ENCODE results near the gene PCDHGA9.

The PCDHGA9 gene

GRCh38 chr5:141356133-141356532, 46.4 kb upstream of the PCDHGA9 start:
- no peak overlapping the region for H3K4me2 ChIP-seq (ENCODE audit: low read depth, low read length)
- H3K4me3 ChIP-seq (ENCODE audit: low read length): no peak overlapping the region
- no peak overlapping the region for H3K9ac ChIP-seq (ENCODE audit: low read length)
- H3K27ac ChIP-seq (ENCODE audit: low read length): no peak overlapping the region
- no peaks in the 10 kb centered on the region for H3K36me3 ChIP-seq (replicated peaks; ENCODE audit: insufficient read depth, low read length)
- H3F3A ChIP-seq (ENCODE audit: insufficient read depth, low read length): no peaks in the 10 kb centered on the region
- no peaks in the 10 kb centered on the region for H4K20me1 ChIP-seq (ENCODE audit: insufficient read depth, low read length)
- DNase-seq: no peak
- no peaks in the 10 kb centered on the region for H3K9me3 ChIP-seq (replicated peaks; ENCODE audit: insufficient read depth, low read length)
- H3K27me3 ChIP-seq (replicated peaks; ENCODE audit: insufficient read depth, low read length): no peaks in the 10 kb centered on the region
- no peak for TF ChIP-seq CTCF (IDR thresholded peaks at IDR 0.05; ENCODE audit: low read length)
- TF ChIP-seq EZH2phosphoT487 (IDR thresholded peaks at IDR 0.05; ENCODE audit: low read length): no peak
- no peak for TF ChIP-seq EZH2 (optimal IDR thresholded peaks at IDR 0.05; ENCODE audit: low read depth, low read length)
- H2AFZ ChIP-seq (ENCODE audit: low read length): no peak overlapping the region
- H3K79me2 ChIP-seq (ENCODE audit: low read length): no peaks in the 10 kb centered on the region
- H3K4me1 ChIP-seq (ENCODE audit: low read length): no peaks in the 10 kb centered on the region
- H3K9me2 ChIP-seq (replicated peaks; ENCODE audit: insufficient read depth, low read length): no peaks in the 10 kb centered on the region

GRCh38 chr5:141356950-141357349, 45.6 kb upstream of the PCDHGA9 start:
- no peak overlapping the region for H3K4me3 ChIP-seq (ENCODE audit: low read length)
- H3K4me2 ChIP-seq (ENCODE audit: low read depth, low read length): no peak overlapping the region
- H3K36me3 ChIP-seq (replicated peaks; ENCODE audit: insufficient read depth, low read length): no peaks in the 10 kb centered on the region
- no peaks in the 10 kb centered on the region for H3K4me1 ChIP-seq (ENCODE audit: low read length)
- H3K79me2 ChIP-seq (ENCODE audit: low read length): no peaks in the 10 kb centered on the region
- no peak overlapping the region for H3K9ac ChIP-seq (ENCODE audit: low read length)
- no peaks in the 10 kb centered on the region for H3K9me2 ChIP-seq (replicated peaks; ENCODE audit: insufficient read depth, low read length)
- no peaks in the 10 kb centered on the region for H3K27me3 ChIP-seq (replicated peaks; ENCODE audit: insufficient read depth, low read length)
- H3K27ac ChIP-seq (ENCODE audit: low read length): no peak overlapping the region
- no peak overlapping the region for H2AFZ ChIP-seq (ENCODE audit: low read length)
- TF ChIP-seq EZH2phosphoT487 (IDR thresholded peaks at IDR 0.05; ENCODE audit: low read length) (no peak), CTCF (IDR thresholded peaks at IDR 0.05; ENCODE audit: low read length) (no peak), EZH2 (optimal IDR thresholded peaks at IDR 0.05; ENCODE audit: low read depth, low read length) (no peak)
- no peaks in the 10 kb centered on the region for H3F3A ChIP-seq (ENCODE audit: insufficient read depth, low read length)
- no peaks in the 10 kb centered on the region for H4K20me1 ChIP-seq (ENCODE audit: insufficient read depth, low read length)
- no peaks in the 10 kb centered on the region for H3K9me3 ChIP-seq (replicated peaks; ENCODE audit: insufficient read depth, low read length)
- no peak for DNase-seq

GRCh38 chr5:141359790-141360426, 42.7 kb upstream of the PCDHGA9 start, which contains the start of gene PCDHGB2:
TSS of gene PCDHGB2 (plus strand) at chr5:141359994. CDS start at chr5:141360136, 142 bp downstream.
- Histone ChIP-seq H2AFZ (ENCODE audit: low read length) (peak within 1 kb of the TSS; percentile 55; the same call in 1 of the 2 replicates), H3K9ac (ENCODE audit: low read length) (no peak within 1 kb of the TSS), H3K9me3 (replicated peaks; ENCODE audit: insufficient read depth, low read length) (no peaks in the 10 kb centered on the region), H4K20me1 (ENCODE audit: insufficient read depth, low read length) (no peaks in the 10 kb centered on the region), H3K9me2 (replicated peaks; ENCODE audit: insufficient read depth, low read length) (no peaks in the 10 kb centered on the region), H3K27me3 (replicated peaks; ENCODE audit: insufficient read depth, low read length) (no peaks in the 10 kb centered on the region; the same call in 1 of the 2 replicates), H3K4me1 (ENCODE audit: low read length) (no peaks in the 10 kb centered on the region), H3K27ac (ENCODE audit: low read length) (no peak within 1 kb of the TSS), H3K36me3 (replicated peaks; ENCODE audit: insufficient read depth, low read length) (no peaks in the 10 kb centered on the region), H3K79me2 (ENCODE audit: low read length) (no peaks in the 10 kb centered on the region), H3F3A (ENCODE audit: insufficient read depth, low read length) (no peaks in the 10 kb centered on the region), H3K4me2 (ENCODE audit: low read depth, low read length) (peak within 1 kb of the TSS; percentile 46), H3K4me3 (ENCODE audit: low read length) (peak within 1 kb of the TSS; percentile 48)
- DNase-seq: peak; percentile 50
- TF ChIP-seq EZH2phosphoT487 (IDR thresholded peaks at IDR 0.05; ENCODE audit: low read length): no peak
- TF ChIP-seq CTCF (IDR thresholded peaks at IDR 0.05; ENCODE audit: low read length): peak; percentile 46
